Epithelial cell of proximal tubule (primary cell): ENCODE measurements around the gene CEP112. TPM values are rescaled to one million over a fixed set of nuclear protein-coding genes. Genes with fewer than 3 reads are reported as not detected.

Source experiments
- DNase-seq: peaks from one replicate; pipeline ENCODE4 v3.0.0-alpha.2; 2011; ENCODE audit warnings: low read depth
- H3K4me3 ChIP-seq: 2 replicates; pipeline ENCODE4 v1.5.1; 2011; ENCODE audit warnings: low read depth, mild to moderate bottlenecking, low read length
- CTCF ChIP-seq: conservative IDR thresholded peaks from 2 replicates; pipeline ENCODE4 v1.5.1; 2012; ENCODE audit warnings: low read depth, mild to moderate bottlenecking, low read length
- total RNA-seq: library from RNA; depleted of rRNA; stranded (reverse); fragments of >200 nt; gene quantifications from 2 replicates; pipeline ENCODE4 v1.2.3, GENCODE V29; 2015

Gene CEP112
- total RNA-seq, 1 donor from 2014 or later: 4.7 TPM

- no peak for TF ChIP-seq CTCF
- H3K4me3 ChIP-seq: no peak overlapping the region
- no peak for DNase-seq
Observed at GRCh38 chr17:66123163-66123562, 68.8 kb downstream of the CEP112 start.

DNA sequence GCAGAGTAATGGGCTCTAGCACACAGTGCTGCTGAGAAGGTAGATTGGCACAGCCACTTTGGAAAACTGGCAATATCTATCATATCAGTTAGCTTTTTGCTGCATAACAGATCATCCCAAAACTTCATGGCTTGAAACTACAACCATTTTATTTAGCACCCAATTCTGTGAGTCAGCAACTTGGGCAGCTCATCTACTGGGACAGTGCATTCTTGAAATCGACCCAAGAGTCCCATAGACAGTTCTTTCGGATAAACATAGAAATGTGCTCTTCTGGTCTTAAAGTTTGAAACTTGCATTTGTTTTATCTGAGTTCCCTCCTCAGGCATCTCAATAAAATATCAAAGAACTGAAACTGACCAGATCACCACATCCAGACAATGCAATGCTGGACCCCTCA lies 76.7 kb downstream of the CEP112 start:
- H3K4me3 ChIP-seq: no peak overlapping the region
- DNase-seq: no peak
- TF ChIP-seq CTCF: no peak

DNA sequence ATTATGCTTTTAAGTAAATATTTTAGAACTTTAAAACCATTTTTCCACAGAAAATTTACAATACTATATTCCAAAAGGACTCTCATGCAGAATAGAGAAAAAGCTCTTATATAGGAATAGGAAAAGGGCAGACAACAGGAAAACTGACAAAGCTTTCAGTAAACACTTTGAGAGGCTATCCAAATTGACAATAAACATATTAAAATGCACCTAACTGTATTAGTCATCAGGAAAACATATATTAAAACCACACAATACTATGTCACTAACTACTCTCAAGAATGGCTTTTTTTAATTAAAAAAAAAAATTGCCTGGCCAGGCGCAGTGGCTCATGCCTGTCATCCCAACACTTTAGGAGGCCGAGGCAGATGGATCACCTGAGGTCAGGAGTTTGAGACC lies 77.3 kb downstream of the CEP112 start:
- no peak for DNase-seq
- no peak for TF ChIP-seq CTCF
- H3K4me3 ChIP-seq: no peak overlapping the region

GRCh38 chr17:66107731-66108130 lies 84.2 kb downstream of the CEP112 start:
- no peak overlapping the region for H3K4me3 ChIP-seq
- no peak for TF ChIP-seq CTCF
- DNase-seq: no peak

- DNase-seq: no peak
- H3K4me3 ChIP-seq: no peak overlapping the region
- TF ChIP-seq CTCF: no peak
Observed at GRCh38 chr17:66098040-66098439, 93.9 kb downstream of the CEP112 start.

GRCh38 chr17:66094727-66095126 lies 97.2 kb downstream of the CEP112 start:
- no peak for DNase-seq
- H3K4me3 ChIP-seq: no peak overlapping the region
- no peak for TF ChIP-seq CTCF

DNA sequence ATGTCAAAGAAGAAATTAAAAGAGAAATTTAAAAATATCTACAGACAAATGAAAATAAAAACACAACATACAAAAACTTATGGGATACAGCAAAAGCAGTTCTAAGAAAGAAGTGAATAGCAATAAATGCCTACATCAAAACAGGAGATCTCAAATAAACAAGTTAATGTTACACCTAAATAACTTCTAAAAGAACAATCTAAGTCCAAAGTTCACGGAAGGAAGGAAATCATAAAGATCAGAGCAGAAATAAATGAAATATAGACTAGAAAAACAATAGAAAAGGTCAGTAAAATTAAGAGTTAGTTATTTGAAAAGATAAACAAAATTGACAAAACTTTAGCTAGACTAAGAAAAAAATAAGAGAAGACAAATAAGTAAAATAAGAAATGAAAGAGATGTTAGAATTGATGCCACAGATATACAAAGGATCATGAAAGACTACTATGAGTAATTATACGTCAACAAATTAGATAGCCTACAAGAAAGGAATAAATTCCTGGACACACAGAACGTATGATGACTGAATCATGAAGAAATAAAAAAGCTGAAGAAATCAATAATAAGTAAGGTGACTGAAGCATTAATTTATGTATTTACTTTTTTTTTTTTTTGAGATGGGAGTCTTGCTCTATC lies 100.4 kb downstream of the CEP112 start:
- DNase-seq: no peak
- TF ChIP-seq CTCF: no peak
- H3K4me3 ChIP-seq: no peak overlapping the region
